ENCODE results near the gene FNDC3B. TPM values are rescaled to one million over a fixed set of nuclear protein-coding genes. Genes with fewer than 3 reads are reported as not detected.

Gene FNDC3B
- total and polyA plus RNA-seq, 2 donors (not counting 3 experiments of a cell fraction or from before 2014, with no cell fraction given): 91.6 to 295 TPM

GRCh38 chr3:172166890-172167289, 127.5 kb downstream of the FNDC3B start:
- POLR2A ChIA-PET: no interaction called here

More at GRCh38 chr3:172166890-172167289, 127.5 kb downstream of the FNDC3B start:
- dilution Hi-C loops (cut with MboI; ENCODE audit: extremely low pct_ligation_motif_present, low sequenced_read_pairs) (no loop called here), intact Hi-C loops (cut with micrococcal nuclease) (no loop called here)
- CTCF ChIA-PET: no interaction called here
- Histone ChIP-seq H2AFZ (ENCODE audit: low read depth, low read length) (no peak overlapping the region), H3K36me3 (ENCODE audit: control insufficient read depth in 2 of 2, extremely low read depth in 1 of 2, insufficient read depth in 2 of 2, low read length in 2 of 2) (peaks cover 8 to 9% of the 10 kb centered on the region in 2 experiments), H4K20me1 (replicated peaks; ENCODE audit: control insufficient read depth, extremely low read depth, insufficient read depth, low read length) (peaks cover 8% of the 10 kb centered on the region), H3K27me3 (ENCODE audit: control insufficient read depth in 2 of 2, insufficient read depth in 2 of 2, low read length in 2 of 2) (no peaks in the 10 kb centered on the region), H3K4me2 (ENCODE audit: insufficient read depth, low read length) (no peak overlapping the region), H3K4me1 (ENCODE audit: control insufficient read depth, extremely low read depth, insufficient read depth, low read length) (peaks cover 24% of the 10 kb centered on the region), H3K9me3 (replicated peaks; ENCODE audit: control insufficient read depth, insufficient read depth, low read length) (no peaks in the 10 kb centered on the region), H3K4me3 (replicated peaks in 1 of 3; ENCODE audit: insufficient read depth in 1 of 3, low read depth in 1 of 3, low read length in 3 of 3) (no peak overlapping the region), H3K9ac (replicated peaks; ENCODE audit: extremely low read depth, insufficient read depth, low read length) (no peak overlapping the region), H3K27ac (ENCODE audit: insufficient read depth, low read depth, low read length) (no peak overlapping the region), H3K79me2 (ENCODE audit: control insufficient read depth, insufficient read depth, low read length) (peaks cover 87% of the 10 kb centered on the region), H3K9me1 (replicated peaks; ENCODE audit: control insufficient read depth, extremely low read depth, insufficient read depth, low read length) (no peaks in the 10 kb centered on the region)
- BruUV-seq (replicated peaks): no TSS peak
- DNase-seq (ENCODE audit: low read depth, low spot score) (no peak), FAIRE-seq (no peak)
- TF ChIP-seq EZH2 (IDR thresholded peaks at IDR 0.05; ENCODE audit: borderline replicate concordance, low read depth, low read length, severe bottlenecking): no peak
- no peak for TF ChIP-seq MAX (IDR thresholded peaks at IDR 0.05; ENCODE audit: insufficient read depth, insufficient read length)
- TF ChIP-seq POLR2A (IDR thresholded peaks at IDR 0.05; ENCODE audit: low read depth, low read length): no peak
- TF ChIP-seq GATA2 (IDR thresholded peaks at IDR 0.05; ENCODE audit: insufficient read depth, insufficient read length, low read depth, low read length): no peak
- no peak for TF ChIP-seq FOS (IDR thresholded peaks at IDR 0.05; ENCODE audit: borderline replicate concordance, insufficient read depth, low read length)
- TF ChIP-seq JUN (IDR thresholded peaks at IDR 0.05; ENCODE audit: borderline replicate concordance, insufficient read depth, insufficient read length, low read depth): no peak
- no peak for TF ChIP-seq MYC (IDR thresholded peaks at IDR 0.05; ENCODE audit: low read depth, low read length)
- no peak for TF ChIP-seq POLR2AphosphoS5 (IDR thresholded peaks at IDR 0.05; ENCODE audit: insufficient read depth, low read depth, low read length)
- TF ChIP-seq, protein P1, sequence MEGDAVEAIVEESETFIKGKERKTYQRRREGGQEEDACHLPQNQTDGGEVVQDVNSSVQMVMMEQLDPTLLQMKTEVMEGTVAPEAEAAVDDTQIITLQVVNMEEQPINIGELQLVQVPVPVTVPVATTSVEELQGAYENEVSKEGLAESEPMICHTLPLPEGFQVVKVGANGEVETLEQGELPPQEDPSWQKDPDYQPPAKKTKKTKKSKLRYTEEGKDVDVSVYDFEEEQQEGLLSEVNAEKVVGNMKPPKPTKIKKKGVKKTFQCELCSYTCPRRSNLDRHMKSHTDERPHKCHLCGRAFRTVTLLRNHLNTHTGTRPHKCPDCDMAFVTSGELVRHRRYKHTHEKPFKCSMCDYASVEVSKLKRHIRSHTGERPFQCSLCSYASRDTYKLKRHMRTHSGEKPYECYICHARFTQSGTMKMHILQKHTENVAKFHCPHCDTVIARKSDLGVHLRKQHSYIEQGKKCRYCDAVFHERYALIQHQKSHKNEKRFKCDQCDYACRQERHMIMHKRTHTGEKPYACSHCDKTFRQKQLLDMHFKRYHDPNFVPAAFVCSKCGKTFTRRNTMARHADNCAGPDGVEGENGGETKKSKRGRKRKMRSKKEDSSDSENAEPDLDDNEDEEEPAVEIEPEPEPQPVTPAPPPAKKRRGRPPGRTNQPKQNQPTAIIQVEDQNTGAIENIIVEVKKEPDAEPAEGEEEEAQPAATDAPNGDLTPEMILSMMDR (IDR thresholded peaks at IDR 0.05; ENCODE audit: extremely low read depth in 1 of 2, insufficient read depth in 1 of 2, low read depth in 1 of 2, low read length in 2 of 2): no peak
